Esophagus squamous epithelium (tissue), 5 donors: ENCODE measurements around the gene SHQ1. TPM values are rescaled to one million over a fixed set of nuclear protein-coding genes. Genes with fewer than 3 reads are reported as not detected.

Experiments used
- DNase-seq: peaks from one replicate; lab custom pipeline; 2025; lab: John Stamatoyannopoulos, UW
- H3K27ac ChIP-seq, 4 donors: fragments of 200-600 bp; sonication (generic); one replicate each; pipeline ENCODE4 v1.5.1; 2016 to 2019; ENCODE audit warnings: mild to moderate bottlenecking in 1 of 4
- H3K27me3 ChIP-seq, 4 donors: fragments of 200-600 bp; sonication (generic); 1 replicate in 3 of 4; 2 replicates in 1 of 4; pipeline versions ENCODE4 v1.5.1 to v1.6.0; 2017 to 2021; ENCODE audit warnings: antibody characterized with exemption in 1 of 4
- H3K36me3 ChIP-seq, 3 donors: fragments of 200-600 bp; sonication (generic); one replicate each; pipeline ENCODE4 v1.5.1; 2016 to 2019
- H3K4me1 ChIP-seq, 3 donors: fragments of 200-600 bp; sonication (generic); one replicate each; pipeline ENCODE4 v1.5.1; 2017 to 2019
- H3K4me3 ChIP-seq, 4 donors: fragments of 200-600 bp; sonication (generic); 1 replicate in 3 of 4; 2 replicates in 1 of 4; pipeline ENCODE4 v1.5.1; 2016 to 2019; ENCODE audit warnings: mild to moderate bottlenecking in 2 of 4, moderate library complexity in 1 of 4
- H3K9me3 ChIP-seq, 3 donors: fragments of 200-600 bp; sonication (generic); one replicate each; pipeline ENCODE4 v1.5.1; 2016 to 2019
- CTCF ChIP-seq, 6 experiments: fragments of 450-650 bp in 4 of 6; fragments of 200-600 bp in 2 of 6; sonication (generic) in 2 of 6; IDR thresholded peaks; one replicate each; pipeline ENCODE4 v1.5.1; 2016 to 2019; ENCODE audit warnings: antibody characterized with exemption in 6 of 6, mild to moderate bottlenecking in 4 of 6, moderate library complexity in 4 of 6
- POLR2A ChIP-seq, 4 donors: fragments of 450-650 bp; IDR thresholded peaks; one replicate each; pipeline ENCODE4 v1.6.1; 2017; ENCODE audit warnings: antibody characterized with exemption in 4 of 4, mild to moderate bottlenecking in 4 of 4, moderate library complexity in 3 of 4
- WGBS, 2 donors: methylation state at CpG; one replicate each; pipeline ENCODE4 v1.1.5; 2018; 5-methylcytosine and 5-hydroxymethylcytosine counted together
- intact Hi-C: fragments of 100-400 bp; cut with DNase I; formaldehyde crosslinking; loops from one replicate; pipeline ENCODE4 v1.15.0; 2022
- total RNA-seq, 4 donors: library from RNA; depleted of rRNA; stranded (reverse); fragments of >200 nt; gene quantifications; one replicate each; pipeline ENCODE4 v1.1.0, GENCODE V29; 2016
- donor health status: DM: yes; HTN: yes; CAD: no.

SHQ1 gene
- total RNA-seq, 4 donors from 2014 or later, result 6.7 to 13.4 (median 12.5) TPM

- H3K36me3 ChIP-seq, result peaks cover 0 to 10% (median 0%) of the 10 kb centered on the region in 3 donors
- no peak for DNase-seq
- H3K9me3 ChIP-seq, result no peaks in the 10 kb centered on the region
- intact Hi-C loops, result no loop called here
- 73 to 82% methylated on average over 3 of the region's 3 CpGs for WGBS, 2 donors
- TF ChIP-seq POLR2A (IDR thresholded peaks at IDR 0.05) (no peak), CTCF (IDR thresholded peaks at IDR 0.05) (no peak)
- no peaks in the 10 kb centered on the region for H3K4me1 ChIP-seq
- no peak overlapping the region for H3K4me3 ChIP-seq
- no peak overlapping the region for H3K27ac ChIP-seq
- no peaks in the 10 kb centered on the region for H3K27me3 ChIP-seq
Observed at GRCh38 chr3:72812201-72812600, 36.0 kb downstream of the SHQ1 start.

GRCh38 chr3:72811571-72811970 is 36.7 kb downstream of the SHQ1 start:
- Histone ChIP-seq H3K36me3 (peaks cover 0 to 10% (median 0%) of the 10 kb centered on the region in 3 donors), H3K27me3 (no peaks in the 10 kb centered on the region), H3K9me3 (no peaks in the 10 kb centered on the region), H3K4me3 (no peak overlapping the region), H3K27ac (no peak overlapping the region), H3K4me1 (no peaks in the 10 kb centered on the region)
- intact Hi-C loops, result no loop called here
- DNase-seq, result no peak
- peak in 2 of 6 experiments; percentile 19 to 29 for TF ChIP-seq CTCF (IDR thresholded peaks at IDR 0.05)
- no peak for TF ChIP-seq POLR2A (IDR thresholded peaks at IDR 0.05)
- 86 to 93% methylated on average over 1 of the region's 1 CpG for WGBS, 2 donors

GRCh38 chr3:72810659-72811434 is 37.4 kb downstream of the SHQ1 start:
- Histone ChIP-seq H3K4me3 (no peak overlapping the region), H3K36me3 (peaks cover 0 to 10% (median 0%) of the 10 kb centered on the region in 3 donors), H3K27me3 (no peaks in the 10 kb centered on the region), H3K27ac (no peak overlapping the region), H3K4me1 (no peaks in the 10 kb centered on the region), H3K9me3 (no peaks in the 10 kb centered on the region)
- intact Hi-C loops, result no loop called here
- 92% methylated on average over 6 of the region's 6 CpGs for WGBS, 2 donors
- TF ChIP-seq POLR2A (IDR thresholded peaks at IDR 0.05), result no peak
- TF ChIP-seq CTCF (IDR thresholded peaks at IDR 0.05), result no peak
- no peak for DNase-seq

- Histone ChIP-seq H3K9me3 (no peaks in the 10 kb centered on the region), H3K4me3 (no peak overlapping the region), H3K36me3 (peaks cover 0 to 10% (median 0%) of the 10 kb centered on the region in 3 donors), H3K27ac (no peak overlapping the region), H3K4me1 (no peaks in the 10 kb centered on the region), H3K27me3 (no peaks in the 10 kb centered on the region)
- intact Hi-C loops, result no loop called here
- TF ChIP-seq POLR2A (IDR thresholded peaks at IDR 0.05), result no peak
- TF ChIP-seq CTCF (IDR thresholded peaks at IDR 0.05), result no peak
- DNase-seq, result no peak
Observed at GRCh38 chr3:72810063-72810462, 38.2 kb downstream of the SHQ1 start.

GRCh38 chr3:72804361-72804760 is 43.9 kb downstream of the SHQ1 start:
- no peak overlapping the region for H3K27ac ChIP-seq
- TF ChIP-seq CTCF (IDR thresholded peaks at IDR 0.05) (no peak), POLR2A (IDR thresholded peaks at IDR 0.05) (no peak)
- intact Hi-C loops, result no loop called here

More at GRCh38 chr3:72804361-72804760, 43.9 kb downstream of the SHQ1 start:
- WGBS, 2 donors, result 92 to 93% methylated on average over 4 to 5 of the region's 5 CpGs
- Histone ChIP-seq H3K4me1 (no peaks in the 10 kb centered on the region), H3K4me3 (no peak overlapping the region), H3K36me3 (no peaks in the 10 kb centered on the region), H3K9me3 (no peaks in the 10 kb centered on the region), H3K27me3 (no peaks in the 10 kb centered on the region)
- DNase-seq, result no peak
